GM23338 (cell line): ENCODE results near the gene MSANTD7. TPM values are rescaled to one million over a fixed set of nuclear protein-coding genes. Genes with fewer than 3 reads are reported as not detected.
A peak's percentile ranks its signal among the peaks of the same experiment; 100 is the strongest.

ENCODE experiments used
- ATAC-seq: fragments of 200-7000 bp; cut with Tn5 transposase; 3 replicates; pipeline ENCODE4 v1.9.1; 2020
- DNase-seq: peaks from one replicate; pipeline ENCODE4 v3.0.0-alpha.2; 2015; ENCODE audit warnings: low spot score
- H2AFZ ChIP-seq: fragments of 200-600 bp; sonication (generic); 2 replicates; pipeline ENCODE4 v1.8.0; 2016; ENCODE audit warnings: antibody characterized with exemption, mild to moderate bottlenecking, moderate library complexity
- H3F3A ChIP-seq: fragments of 200-600 bp; sonication (generic); replicated peaks from 2 replicates; pipeline ENCODE4 v1.8.0; 2017; ENCODE audit warnings: antibody characterized with exemption, mixed run types, low read depth
- H3K27ac ChIP-seq: fragments of 200-600 bp; sonication (generic); 2 replicates; pipeline ENCODE4 v1.6.1; 2016; ENCODE audit warnings: low read depth
- H3K27me3 ChIP-seq: fragments of 200-600 bp; sonication (generic); 2 replicates; pipeline ENCODE4 v1.8.0; 2016; ENCODE audit warnings: mild to moderate bottlenecking, mixed run types, moderate library complexity; ENCODE audit not compliant: insufficient read depth
- H3K36me3 ChIP-seq: fragments of 200-600 bp; sonication (generic); 2 replicates; pipeline ENCODE4 v1.8.0; 2016; ENCODE audit warnings: mild to moderate bottlenecking; ENCODE audit not compliant: insufficient read depth
- H3K4me1 ChIP-seq: fragments of 200-600 bp; sonication (generic); 2 replicates; pipeline ENCODE4 v1.8.0; 2016; ENCODE audit warnings: mild to moderate bottlenecking, moderate library complexity; ENCODE audit not compliant: insufficient read depth
- H3K4me2 ChIP-seq: fragments of 200-600 bp; sonication (generic); 2 replicates; pipeline ENCODE4 v1.7.1; 2017; ENCODE audit warnings: mixed run types
- H3K4me3 ChIP-seq: fragments of 200-600 bp; sonication (generic); 2 replicates; pipeline ENCODE4 v1.6.1; 2016; ENCODE audit warnings: mixed run types
- H3K79me2 ChIP-seq: fragments of 200-600 bp; sonication (generic); replicated peaks from 2 replicates; pipeline ENCODE4 v1.8.0; 2017; ENCODE audit warnings: mild to moderate bottlenecking; ENCODE audit not compliant: insufficient read depth
- H3K9me2 ChIP-seq: fragments of 200-600 bp; sonication (generic); 2 replicates; pipeline ENCODE4 v1.8.0; 2017; ENCODE audit not compliant: insufficient read depth
- H4K20me1 ChIP-seq: fragments of 200-600 bp; sonication (generic); replicated peaks from 2 replicates; pipeline ENCODE4 v1.8.0; 2017; ENCODE audit warnings: mild to moderate bottlenecking; ENCODE audit not compliant: insufficient read depth
- H3K27ac Mint-ChIP-seq: 2 replicates; pipeline ENCODE4 v1.8.0; 2020; ENCODE audit warnings: inconsistent platforms, mild to moderate bottlenecking, moderate library complexity, mixed read lengths
- H3K27me3 Mint-ChIP-seq: 3 replicates; pipeline ENCODE4 v1.8.0; 2022; ENCODE audit warnings: low read depth, mild to moderate bottlenecking, moderate library complexity, mixed read lengths, inconsistent platforms; ENCODE audit not compliant: insufficient read depth, poor library complexity
- H3K36me3 Mint-ChIP-seq: 3 replicates; pipeline ENCODE4 v1.8.0; 2021; ENCODE audit warnings: low read depth, mild to moderate bottlenecking, inconsistent platforms, moderate library complexity, mixed read lengths
- H3K4me1 Mint-ChIP-seq: 3 replicates; pipeline ENCODE4 v1.8.0; 2020; ENCODE audit warnings: mild to moderate bottlenecking, inconsistent platforms, mixed read lengths
- H3K4me3 Mint-ChIP-seq: 3 replicates; pipeline ENCODE4 v1.8.0; 2021; ENCODE audit warnings: moderate library complexity, mild to moderate bottlenecking, inconsistent platforms, mixed read lengths
- H3K9me3 Mint-ChIP-seq: 3 replicates; pipeline ENCODE4 v1.8.0; 2020; ENCODE audit warnings: moderate library complexity, mild to moderate bottlenecking, inconsistent platforms, mixed read lengths
- CREB1 ChIP-seq: fragments of 250-450 bp; sonication (Bioruptor Pico); IDR thresholded peaks from 2 replicates; pipeline ENCODE4 v1.5.0; 2020; ENCODE audit warnings: low read depth, mild to moderate bottlenecking, moderate library complexity
- CTCF ChIP-seq, 2 experiments: fragments of 200-600 bp in 1 of 2; sonication (generic) in 1 of 2; conservative IDR thresholded peaks; 2 replicates each; pipeline versions ENCODE4 v1.5.1 to v1.6.1; 2016 to 2017; ENCODE audit warnings: antibody characterized with exemption in 2 of 2, low read depth in 2 of 2, mild to moderate bottlenecking in 2 of 2, moderate library complexity in 1 of 2
- ETS1 ChIP-seq: IDR thresholded peaks from 2 replicates; pipeline ENCODE4 v1.6.1; 2016; ENCODE audit warnings: antibody characterized with exemption
- EZH2 ChIP-seq: fragments of 200-600 bp; sonication (generic); IDR thresholded peaks from one replicate; pipeline ENCODE4 v1.8.0; 2017; ENCODE audit warnings: antibody characterized with exemption, mild to moderate bottlenecking, low read depth; ENCODE audit not compliant: unreplicated experiment
- JUNB ChIP-seq: IDR thresholded peaks from one replicate; pipeline ENCODE4 v1.6.1; 2016; ENCODE audit warnings: antibody characterized with exemption; ENCODE audit not compliant: unreplicated experiment
- NANOG ChIP-seq: IDR thresholded peaks from 2 replicates; pipeline ENCODE4 v1.6.1; 2016; ENCODE audit warnings: antibody characterized with exemption, borderline replicate concordance
- POLR2AphosphoS5 ChIP-seq: IDR thresholded peaks from 2 replicates; pipeline ENCODE4 v1.6.1; 2016; ENCODE audit warnings: antibody characterized with exemption, low read depth
- STAT1 ChIP-seq: IDR thresholded peaks from one replicate; pipeline ENCODE4 v1.6.1; 2016; ENCODE audit warnings: antibody characterized with exemption; ENCODE audit not compliant: unreplicated experiment
- ZNF114 ChIP-seq: fragments of 250-450 bp; sonication (Bioruptor Pico); IDR thresholded peaks from 2 replicates; pipeline ENCODE4 v1.5.0; 2020; ENCODE audit warnings: mild to moderate bottlenecking, moderate library complexity
- ZNF331 ChIP-seq: fragments of 250-450 bp; sonication (Bioruptor Pico); IDR thresholded peaks from 2 replicates; pipeline ENCODE4 v1.5.0; 2020; ENCODE audit warnings: low read depth, mild to moderate bottlenecking, moderate library complexity
- ZNF462 ChIP-seq: fragments of 250-450 bp; sonication (Bioruptor Pico); IDR thresholded peaks from 2 replicates; pipeline ENCODE4 v1.5.0; 2020; ENCODE audit warnings: mild to moderate bottlenecking, moderate library complexity
- polyA plus RNA-seq: library from polyadenylated mRNA; unstranded; fragments of >200 nt; fragmentation: Nextera tagmentation; extraction: Ambion mirVana; gene quantifications from 2 replicates; pipeline ENCODE4 v1.2.1, GENCODE V29; 2016
- total RNA-seq: library from RNA; depleted of rRNA; stranded (reverse); fragments of >200 nt; shearing (Covaris generic); gene quantifications from 2 replicates; pipeline ENCODE4 v1.2.3, GENCODE V29; 2014

Gene MSANTD7
- total and polyA plus RNA-seq, 2 experiments from 2014 or later = 5.3 to 19.8 TPM

GRCh38 chr10:14879124-14879927 is 41.2 kb downstream of the MSANTD7 start:
- TF ChIP-seq ETS1 (no peak), POLR2AphosphoS5 (no peak), NANOG (no peak), EZH2 (no peak)
- Histone ChIP-seq H3K27ac (peak overlapping the region; percentile 43; the same call in 1 of the 2 replicates), H3K4me3 (peak overlapping the region; percentile 73), H3K27me3 (no peaks in the 10 kb centered on the region), H3K79me2 (peaks cover 65% of the 10 kb centered on the region), H3K9me2 (no peaks in the 10 kb centered on the region), H3K36me3 (no peaks in the 10 kb centered on the region; the same call in 1 of the 2 replicates), H2AFZ (no peak overlapping the region), H4K20me1 (peaks cover 26% of the 10 kb centered on the region), H3K4me1 (peaks cover 27% of the 10 kb centered on the region), H3F3A (no peaks in the 10 kb centered on the region), H3K4me2 (peak overlapping the region; percentile 70)
- Mint-ChIP-seq H3K36me3 (peaks cover 8% of the 10 kb centered on the region), H3K27me3 (peaks cover 5% of the 10 kb centered on the region), H3K9me3 (no peaks in the 10 kb centered on the region), H3K27ac (peak overlapping the region; percentile 97), H3K4me1 (peaks cover 36% of the 10 kb centered on the region), H3K4me3 (peak overlapping the region; percentile 99)
- DNase-seq (peak; percentile 52), ATAC-seq (peak; percentile 7; the same call in 2 of the 3 replicates)

GRCh38 chr10:14879928-14880193 is 41.8 kb downstream of the MSANTD7 start:
- Histone ChIP-seq H3K36me3 (no peaks in the 10 kb centered on the region; the same call in 1 of the 2 replicates), H3K4me3 (peak overlapping the region; percentile 73), H3K27me3 (no peaks in the 10 kb centered on the region), H3K4me2 (peak overlapping the region; percentile 70), H2AFZ (no peak overlapping the region), H3K4me1 (peaks cover 27% of the 10 kb centered on the region), H4K20me1 (peaks cover 32% of the 10 kb centered on the region), H3F3A (no peaks in the 10 kb centered on the region), H3K9me2 (no peaks in the 10 kb centered on the region), H3K79me2 (peaks cover 70% of the 10 kb centered on the region), H3K27ac (no peak overlapping the region)
- peaks cover 36% of the 10 kb centered on the region for H3K4me1 Mint-ChIP-seq
- no peak overlapping the region; the same call in 1 of the 2 replicates for H3K27ac Mint-ChIP-seq
- no peaks in the 10 kb centered on the region for H3K9me3 Mint-ChIP-seq
- H3K27me3 Mint-ChIP-seq = peaks cover 5% of the 10 kb centered on the region
- H3K36me3 Mint-ChIP-seq = peaks cover 8% of the 10 kb centered on the region
- DNase-seq (peak; percentile 8), ATAC-seq (no peak)
- peak overlapping the region; percentile 99 for H3K4me3 Mint-ChIP-seq
- TF ChIP-seq CREB1 (CRISPR knock-in tag) = no peak
- no peak for TF ChIP-seq ZNF462 (CRISPR knock-in tag)
- TF ChIP-seq ZNF114 = no peak
- TF ChIP-seq CTCF (conservative IDR thresholded peaks at IDR 0.05; ENCODE audit: low read depth in 2 of 2) = no peak
- TF ChIP-seq NANOG = no peak
- no peak for TF ChIP-seq ETS1
- TF ChIP-seq JUNB = no peak
- TF ChIP-seq ZNF331 (CRISPR knock-in tag) = no peak
- no peak for TF ChIP-seq POLR2AphosphoS5
- no peak for TF ChIP-seq STAT1
